PC-3 (cell line): ENCODE data around the gene DRAP1. TPM values are rescaled to one million over a fixed set of nuclear protein-coding genes. Genes with fewer than 3 reads are reported as not detected.

Experiments
- ATAC-seq: fragments of 200-7000 bp; cut with Tn5 transposase; 2 replicates; pipeline ENCODE4 v1.9.1; 2020; ENCODE audit warnings: mild to moderate bottlenecking, moderate library complexity
- BruUV-seq: library from RNA; stranded (reverse); fragments of 400-500 nt; replicated peaks from 2 replicates; lab custom pipeline; 2021; lab: Mats Ljungman, UMichigan
- CTCF ChIA-PET: fragments of 300-600 bp; sonication (Branson Sonifier 250); formaldehyde crosslinking; loops from one replicate; lab custom pipeline; 2022; ENCODE audit warnings: antibody characterized with exemption; lab: Charles Lee
- POLR2A ChIA-PET: fragments of 300-600 bp; sonication (Branson Sonifier 250); formaldehyde crosslinking; loops from one replicate; lab custom pipeline; 2022; ENCODE audit warnings: antibody characterized with exemption; ENCODE audit not compliant: unreplicated experiment; lab: Charles Lee
- DNase-seq: peaks from one replicate; pipeline ENCODE4 v3.0.0-alpha.2; 2015
- H2AFZ ChIP-seq: fragments of 300-600 bp; sonication (generic); 2 replicates; pipeline ENCODE4 v1.6.0; 2016; ENCODE audit warnings: antibody characterized with exemption, low read length
- H3F3A ChIP-seq: fragments of 300-600 bp; sonication (generic); one replicate; pipeline ENCODE4 v1.6.0; 2017; ENCODE audit warnings: antibody characterized with exemption, low read length, control low read depth, mild to moderate bottlenecking; ENCODE audit not compliant: unreplicated experiment
- H3K27ac ChIP-seq: fragments of 300-600 bp; sonication (generic); 2 replicates; pipeline ENCODE4 v1.5.1; 2016; ENCODE audit warnings: mild to moderate bottlenecking, low read length
- H3K27me3 ChIP-seq: fragments of 300-600 bp; sonication (generic); 2 replicates; pipeline ENCODE4 v1.6.1; 2016; ENCODE audit warnings: low read length, mixed read lengths
- H3K36me3 ChIP-seq: fragments of 300-600 bp; sonication (generic); 2 replicates; pipeline ENCODE4 v1.6.1; 2016; ENCODE audit warnings: low read depth, mixed run types, low read length, mixed read lengths
- H3K4me1 ChIP-seq: fragments of 300-600 bp; sonication (generic); 2 replicates; pipeline ENCODE4 v1.5.1; 2016; ENCODE audit warnings: low read length; ENCODE audit not compliant: insufficient read depth
- H3K4me2 ChIP-seq: fragments of 300-600 bp; sonication (generic); 2 replicates; pipeline ENCODE4 v1.6.0; 2016; ENCODE audit warnings: low read length
- H3K4me3 ChIP-seq: fragments of 300-600 bp; sonication (generic); 2 replicates; pipeline ENCODE4 v1.5.1; 2016; ENCODE audit warnings: mild to moderate bottlenecking, low read length, mixed read lengths
- H3K79me2 ChIP-seq: fragments of 300-600 bp; sonication (generic); 2 replicates; pipeline ENCODE4 v1.6.1; 2017; ENCODE audit warnings: low read length, mixed read lengths
- H3K9ac ChIP-seq: fragments of 300-600 bp; sonication (generic); 2 replicates; pipeline ENCODE4 v1.6.0; 2016; ENCODE audit warnings: mild to moderate bottlenecking, low read length
- H3K9me2 ChIP-seq: fragments of 300-600 bp; sonication (generic); replicated peaks from 2 replicates; pipeline ENCODE4 v1.6.1; 2016; ENCODE audit warnings: mixed run types, low read length, mixed read lengths
- H3K9me3 ChIP-seq: fragments of 300-600 bp; sonication (generic); 2 replicates; pipeline ENCODE4 v1.6.1; 2016; ENCODE audit warnings: low read length, mixed read lengths
- H4K20me1 ChIP-seq: fragments of 300-600 bp; sonication (generic); 2 replicates; pipeline ENCODE4 v1.6.1; 2016; ENCODE audit warnings: low read length, mixed read lengths
- EZH2 ChIP-seq: fragments of 300-600 bp; sonication (generic); IDR thresholded peaks from one replicate; pipeline ENCODE4 v1.6.1; 2017; ENCODE audit warnings: antibody characterized with exemption, mild to moderate bottlenecking, low read length; ENCODE audit not compliant: unreplicated experiment
- EZH2phosphoT487 ChIP-seq: fragments of 300-600 bp; sonication (generic); IDR thresholded peaks from 2 replicates; pipeline ENCODE4 v1.6.1; 2018; ENCODE audit warnings: mild to moderate bottlenecking, antibody characterized with exemption, low read length, borderline replicate concordance
- intact Hi-C: fragments of 100-400 bp; cut with micrococcal nuclease; formaldehyde crosslinking; loops from 2 replicates; pipeline ENCODE4 v1.9.0; 2023
- total RNA-seq: library from RNA; depleted of rRNA; stranded (reverse); fragments of >200 nt; gene quantifications from 2 replicates; pipeline ENCODE4 v1.2.3, GENCODE V29; 2014
- TF ChIP-seq, protein P1 (sequence below): fragments of 300-600 bp; sonication (generic); conservative IDR thresholded peaks from 2 replicates; pipeline ENCODE4 v1.5.1; 2017; ENCODE audit warnings: antibody characterized with exemption, low read depth, mild to moderate bottlenecking, low read length

DRAP1 gene
- total RNA-seq, 1 experiment from 2014 or later = 944 TPM

DNA sequence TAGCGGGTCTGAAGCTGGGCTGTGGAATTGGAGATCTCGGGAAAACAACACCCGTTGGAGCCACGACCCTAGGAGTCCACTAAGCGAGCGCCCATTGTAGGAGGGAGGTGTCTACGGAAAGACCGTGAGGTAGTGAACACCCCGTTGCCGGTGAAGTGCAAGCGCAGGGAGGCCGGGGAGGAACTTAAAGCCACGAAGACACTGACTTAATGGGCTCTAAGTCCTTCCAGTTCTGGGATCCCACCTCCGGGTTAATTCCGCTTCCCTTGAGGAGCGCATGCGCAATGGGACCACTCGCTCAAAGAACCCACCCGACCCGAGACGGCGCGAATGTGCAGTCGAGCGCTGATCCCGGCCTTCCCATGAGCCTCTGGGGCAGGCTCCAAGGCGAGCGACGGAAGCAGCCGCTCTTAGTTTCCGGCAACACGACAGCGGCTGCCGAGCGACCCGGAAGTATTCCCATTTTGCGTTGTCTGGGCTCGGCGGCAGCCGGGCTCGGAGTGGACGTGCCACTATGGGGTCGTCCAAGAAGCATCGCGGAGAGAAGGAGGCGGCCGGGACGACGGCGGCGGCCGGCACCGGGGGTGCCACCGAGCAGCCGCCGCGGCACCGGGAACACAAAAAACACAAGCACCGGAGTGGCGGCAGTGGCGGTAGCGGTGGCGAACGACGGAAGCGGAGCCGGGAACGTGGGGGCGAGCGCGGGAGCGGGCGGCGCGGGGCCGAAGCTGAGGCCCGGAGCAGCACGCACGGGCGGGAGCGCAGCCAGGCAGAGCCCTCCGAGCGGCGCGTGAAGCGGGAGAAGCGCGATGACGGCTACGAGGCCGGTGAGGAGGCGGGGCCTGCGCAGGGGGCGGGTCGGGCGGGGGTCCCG, 42.3 kb downstream of the DRAP1 start, which contains the start of gene SART1:
Gene SART1 (plus strand): TSS at position 468 of the 874 bp plus-strand sequence. CDS start 47 bp downstream, at position 515.
- Histone ChIP-seq H3K36me3 (peaks cover 24% of the 10 kb centered on the region), H3K9me2 (no peaks in the 10 kb centered on the region), H2AFZ (peak within 1 kb of the TSS; percentile 81), H3K27me3 (no peaks in the 10 kb centered on the region), H3K9ac (peak within 1 kb of the TSS; percentile 94), H3K9me3 (no peaks in the 10 kb centered on the region), H4K20me1 (peaks cover 5% of the 10 kb centered on the region; the same call in 1 of the 2 replicates), H3K4me2 (peak within 1 kb of the TSS; percentile 84), H3F3A (no peaks in the 10 kb centered on the region), H3K27ac (peak within 1 kb of the TSS; percentile 66), H3K4me1 (peaks cover 8% of the 10 kb centered on the region), H3K4me3 (peak within 1 kb of the TSS; percentile 95), H3K79me2 (peaks cover 39% of the 10 kb centered on the region)
- ATAC-seq (peak; percentile 96), DNase-seq (peak; percentile 98)
- CTCF ChIA-PET = interaction anchor here (0.7 kb wide), 1 partner anchor 351 kb away, joined by 3 read pairs; no protein-coding TSS in a partner anchor
- POLR2A ChIA-PET = no interaction called here
- TSS peak; percentile 99 for BruUV-seq
- intact Hi-C loops = loop anchor here (1.0 kb wide), 1 partner anchor 41 kb away; the partner anchor contains the start of genes BANF1 and EIF1AD
- TF ChIP-seq, protein P1, sequence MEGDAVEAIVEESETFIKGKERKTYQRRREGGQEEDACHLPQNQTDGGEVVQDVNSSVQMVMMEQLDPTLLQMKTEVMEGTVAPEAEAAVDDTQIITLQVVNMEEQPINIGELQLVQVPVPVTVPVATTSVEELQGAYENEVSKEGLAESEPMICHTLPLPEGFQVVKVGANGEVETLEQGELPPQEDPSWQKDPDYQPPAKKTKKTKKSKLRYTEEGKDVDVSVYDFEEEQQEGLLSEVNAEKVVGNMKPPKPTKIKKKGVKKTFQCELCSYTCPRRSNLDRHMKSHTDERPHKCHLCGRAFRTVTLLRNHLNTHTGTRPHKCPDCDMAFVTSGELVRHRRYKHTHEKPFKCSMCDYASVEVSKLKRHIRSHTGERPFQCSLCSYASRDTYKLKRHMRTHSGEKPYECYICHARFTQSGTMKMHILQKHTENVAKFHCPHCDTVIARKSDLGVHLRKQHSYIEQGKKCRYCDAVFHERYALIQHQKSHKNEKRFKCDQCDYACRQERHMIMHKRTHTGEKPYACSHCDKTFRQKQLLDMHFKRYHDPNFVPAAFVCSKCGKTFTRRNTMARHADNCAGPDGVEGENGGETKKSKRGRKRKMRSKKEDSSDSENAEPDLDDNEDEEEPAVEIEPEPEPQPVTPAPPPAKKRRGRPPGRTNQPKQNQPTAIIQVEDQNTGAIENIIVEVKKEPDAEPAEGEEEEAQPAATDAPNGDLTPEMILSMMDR = no peak
- no peak for TF ChIP-seq EZH2phosphoT487

DNA sequence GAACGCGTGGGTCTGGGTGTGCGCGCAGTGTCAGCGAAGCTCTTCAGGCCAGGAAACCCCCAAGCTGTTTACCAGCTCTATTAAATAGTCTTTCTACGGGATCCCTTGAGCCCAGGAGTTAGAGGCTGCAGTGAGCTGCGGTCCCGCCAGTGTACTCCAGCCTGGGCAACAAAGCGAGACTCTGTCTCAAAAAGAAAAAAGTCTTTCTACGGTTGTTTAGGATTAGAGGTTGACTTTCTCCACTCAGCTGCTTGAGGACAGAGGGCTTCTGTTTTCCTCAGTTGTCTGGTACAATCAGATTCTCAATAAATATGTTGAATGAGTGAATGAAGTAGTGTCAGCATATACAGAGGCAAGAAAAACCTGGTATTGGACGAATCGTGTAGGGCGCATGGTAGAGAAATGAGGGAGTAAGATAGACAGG, 42.9 kb downstream of the DRAP1 start:
- H4K20me1 ChIP-seq = peaks cover 5% of the 10 kb centered on the region; the same call in 1 of the 2 replicates
- peaks cover 31% of the 10 kb centered on the region for H3K36me3 ChIP-seq
- H3F3A ChIP-seq = no peaks in the 10 kb centered on the region
- peaks cover 8% of the 10 kb centered on the region for H3K4me1 ChIP-seq
- TSS peak; percentile 70 for BruUV-seq
- H3K9me3 ChIP-seq = no peaks in the 10 kb centered on the region
- CTCF ChIA-PET = no interaction called here
- peak; percentile 7; the same call in 1 of the 2 replicates for ATAC-seq
- no peak for DNase-seq
- no peaks in the 10 kb centered on the region for H3K9me2 ChIP-seq
- no peaks in the 10 kb centered on the region for H3K27me3 ChIP-seq
- POLR2A ChIA-PET = no interaction called here
- intact Hi-C loops = no loop called here
- no peak overlapping the region for H2AFZ ChIP-seq
- peak overlapping the region; percentile 84 for H3K4me2 ChIP-seq
- peak overlapping the region; percentile 94 for H3K9ac ChIP-seq
- H3K79me2 ChIP-seq = peaks cover 39% of the 10 kb centered on the region
- no peak for TF ChIP-seq EZH2phosphoT487
- TF ChIP-seq, protein P1 = no peak
- TF ChIP-seq EZH2 = no peak
- no peak overlapping the region for H3K27ac ChIP-seq
- peak overlapping the region; percentile 95 for H3K4me3 ChIP-seq

DNA sequence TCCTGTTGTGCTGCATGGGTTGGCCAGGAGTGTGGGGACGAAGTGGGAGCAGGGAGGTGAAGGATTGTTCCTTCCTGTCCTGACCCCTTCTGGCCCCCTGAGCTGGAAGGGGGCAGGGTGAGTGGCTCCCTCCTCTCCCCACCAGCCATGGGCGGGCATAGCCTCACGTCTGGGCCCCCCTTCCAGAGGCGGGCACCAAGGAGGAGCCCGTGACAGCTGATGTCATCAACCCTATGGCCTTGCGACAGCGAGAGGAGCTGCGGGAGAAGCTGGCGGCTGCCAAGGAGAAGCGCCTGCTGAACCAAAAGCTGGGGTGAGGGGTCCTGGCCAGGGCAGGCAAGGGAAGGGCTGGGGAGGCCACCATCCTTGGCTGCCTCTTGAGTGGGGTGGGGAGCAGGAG, 45.7 kb downstream of the DRAP1 start:
- DNase-seq (no peak), ATAC-seq (no peak)
- Histone ChIP-seq H3K9me2 (no peaks in the 10 kb centered on the region), H3K79me2 (peaks cover 42% of the 10 kb centered on the region), H3K4me1 (peaks cover 8% of the 10 kb centered on the region), H3F3A (no peaks in the 10 kb centered on the region), H3K9ac (no peak overlapping the region), H3K4me3 (no peak overlapping the region), H4K20me1 (peaks cover 5% of the 10 kb centered on the region; the same call in 1 of the 2 replicates), H3K27me3 (no peaks in the 10 kb centered on the region), H3K36me3 (peaks cover 46% of the 10 kb centered on the region), H3K9me3 (no peaks in the 10 kb centered on the region), H3K4me2 (no peak overlapping the region), H3K27ac (no peak overlapping the region), H2AFZ (no peak overlapping the region)
- POLR2A ChIA-PET = no interaction called here
- TF ChIP-seq EZH2 = no peak
- TF ChIP-seq, protein P1 = no peak
- no peak for TF ChIP-seq EZH2phosphoT487
- intact Hi-C loops = no loop called here
- CTCF ChIA-PET = no interaction called here
- no TSS peak for BruUV-seq
